Adrenal gland (tissue), 5 donors: ENCODE measurements around the gene H2BK1.

Experiments
- CTCF ChIP-seq, 6 experiments: fragments of 450-650 bp in 4 of 6; fragments of 200-600 bp in 2 of 6; sonication (generic) in 1 of 6; IDR thresholded peaks; 1 replicate in 5 of 6; 2 replicates in 1 of 6; pipeline versions ENCODE4 v1.5.1 to v1.8.0; 2016 to 2021; ENCODE audit warnings: antibody characterized with exemption in 6 of 6, mild to moderate bottlenecking in 2 of 6, moderate library complexity in 1 of 6
- POLR2A ChIP-seq, 2 donors: fragments of 450-650 bp; IDR thresholded peaks; one replicate each; pipeline ENCODE4 v1.6.1; 2017; ENCODE audit warnings: antibody characterized with exemption in 2 of 2, mild to moderate bottlenecking in 2 of 2, moderate library complexity in 1 of 2
- donor health status: DM: no; HTN: no; CAD: no.

GRCh38 chr7:151166629-151167196, 43.6 kb downstream of the H2BK1 start:
- TF ChIP-seq CTCF (IDR thresholded peaks at IDR 0.05) (no peak), POLR2A (IDR thresholded peaks at IDR 0.05) (no peak)
